GM18507 (cell line): ENCODE results near the gene GLS.

Experiments used
- DNase-seq: peaks from one replicate; pipeline ENCODE4 v3.0.0; 2011; ENCODE audit warnings: low read depth; ENCODE audit not compliant: insufficient read length; ENCODE audit errors: extremely low spot score
- FAIRE-seq: peaks from 2 replicates; lab custom pipeline; 2011; peaks lifted over from hg19 to GRCh38; lab: Jason Lieb, UNC

Gene GLS

DNA sequence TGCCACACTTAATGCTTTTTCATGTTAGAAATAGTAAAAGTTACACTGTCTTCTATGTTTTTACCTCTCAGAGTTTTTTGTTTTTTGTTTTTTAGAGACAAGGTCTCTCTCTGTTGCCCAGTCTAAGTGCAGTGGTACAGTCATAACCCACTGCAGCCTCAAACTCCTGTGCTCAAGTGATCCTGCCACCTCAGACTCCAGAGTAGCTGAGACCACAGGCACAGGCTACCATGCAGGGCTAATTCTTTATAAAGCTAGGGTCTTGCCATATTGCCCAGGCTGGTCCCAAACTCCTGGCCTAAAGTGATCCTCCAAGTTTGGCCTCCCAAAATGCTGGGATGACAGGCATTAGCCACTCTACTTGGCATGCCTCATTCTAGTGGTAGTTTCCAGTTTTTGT is 33.1 kb downstream of the GLS start:
- FAIRE-seq (no peak), DNase-seq (no peak)

DNA sequence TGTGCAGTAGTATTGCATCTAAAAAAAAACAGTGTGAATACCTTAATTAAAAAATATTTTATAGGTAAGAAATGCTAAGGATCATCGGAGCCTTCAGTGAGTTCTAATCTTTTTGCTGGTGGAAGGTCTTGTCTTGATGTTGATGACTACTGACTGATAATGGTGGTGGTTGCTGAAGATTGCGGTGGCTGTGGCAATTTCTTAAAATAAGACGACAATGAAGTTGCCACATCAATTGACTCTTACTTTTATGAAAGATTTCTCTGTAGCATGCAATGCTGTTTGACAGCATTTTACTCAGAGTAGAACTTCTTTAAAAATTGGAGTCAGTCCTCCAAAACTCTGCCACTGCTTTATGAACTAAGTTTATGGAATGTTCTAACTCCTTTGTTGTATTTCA is 36.2 kb downstream of the GLS start:
- DNase-seq (no peak), FAIRE-seq (no peak)

DNA sequence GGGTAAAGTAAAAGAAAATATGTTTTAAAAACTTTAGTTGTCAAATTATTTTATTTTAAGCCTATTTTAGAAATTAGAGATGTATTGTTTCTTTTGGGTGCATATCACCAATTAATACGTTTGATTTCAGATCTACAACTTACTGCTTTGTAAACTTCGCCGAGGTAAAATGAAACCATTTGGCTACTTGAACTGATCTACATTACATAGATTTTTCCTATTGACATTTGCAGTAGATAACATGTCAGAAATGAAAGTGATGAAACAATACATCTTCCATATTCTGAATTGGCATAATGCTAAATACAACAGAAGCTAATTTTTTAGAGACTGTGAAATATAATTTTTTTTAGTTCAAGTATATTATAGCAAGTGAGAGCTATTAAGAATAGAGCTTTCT is 39.5 kb downstream of the GLS start:
- no peak for DNase-seq

DNA sequence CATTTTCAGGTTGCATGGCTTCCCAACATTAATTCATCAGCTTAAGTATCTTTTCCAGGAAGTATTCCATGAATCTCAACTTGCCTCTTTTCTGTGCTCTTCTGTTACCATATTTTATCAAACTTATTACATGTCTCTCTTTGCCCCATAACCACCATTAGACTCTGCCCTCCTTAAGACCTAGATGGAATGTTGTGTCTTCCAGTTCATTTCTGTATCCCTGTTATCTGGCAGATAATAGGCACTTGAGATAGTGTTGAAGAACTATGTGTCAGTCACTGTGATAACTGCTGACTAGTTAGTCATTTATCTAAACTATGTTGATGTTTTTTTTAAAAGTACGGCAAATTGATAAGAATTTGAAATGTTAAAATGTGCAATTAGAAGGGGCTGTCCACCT is 41.8 kb downstream of the GLS start:
- no peak for DNase-seq

More for the DNA sequence above, 39.5 kb downstream of the GLS start:
- no peak for FAIRE-seq

DNA sequence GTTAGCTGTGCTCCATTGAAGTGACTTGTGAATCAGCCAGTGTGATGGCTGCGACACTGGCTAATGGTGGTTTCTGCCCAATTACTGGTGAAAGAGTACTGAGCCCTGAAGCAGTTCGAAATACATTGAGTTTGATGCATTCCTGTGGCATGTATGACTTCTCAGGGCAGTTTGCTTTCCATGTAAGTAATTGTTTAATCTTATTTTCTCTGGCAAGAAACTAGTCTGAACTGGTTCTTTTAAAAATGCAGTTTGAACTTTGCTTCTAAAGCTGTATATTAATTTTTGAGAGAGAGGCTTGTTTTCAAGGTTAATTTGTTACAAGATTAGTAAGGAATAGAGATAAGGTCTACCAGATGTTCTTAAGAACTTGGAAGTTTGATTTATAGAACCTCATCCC is 46.7 kb downstream of the GLS start:
- FAIRE-seq (no peak), DNase-seq (no peak)

More for the DNA sequence above, 41.8 kb downstream of the GLS start:
- peak; percentile 39 for FAIRE-seq

DNA sequence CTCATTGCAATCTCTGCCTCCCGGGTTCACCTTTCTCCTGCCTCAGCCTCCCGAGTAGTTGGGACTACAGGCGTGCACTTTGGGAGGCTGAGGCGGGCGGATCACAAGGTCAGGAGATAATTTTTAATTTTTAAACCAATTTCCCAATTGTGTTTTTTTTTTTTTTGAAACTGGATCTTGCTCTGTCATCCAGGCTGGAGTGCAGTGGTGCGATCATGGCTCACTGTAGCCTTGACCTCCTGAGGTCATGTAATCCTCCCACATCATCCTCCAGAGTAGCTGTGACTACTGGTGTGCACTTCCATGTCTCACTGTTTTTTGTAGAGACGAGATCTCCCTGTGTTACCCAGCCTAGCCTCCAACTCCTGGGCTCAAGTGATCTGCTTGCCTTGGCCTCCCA is 49.3 kb downstream of the GLS start:
- DNase-seq = no peak
- FAIRE-seq = no peak

DNA sequence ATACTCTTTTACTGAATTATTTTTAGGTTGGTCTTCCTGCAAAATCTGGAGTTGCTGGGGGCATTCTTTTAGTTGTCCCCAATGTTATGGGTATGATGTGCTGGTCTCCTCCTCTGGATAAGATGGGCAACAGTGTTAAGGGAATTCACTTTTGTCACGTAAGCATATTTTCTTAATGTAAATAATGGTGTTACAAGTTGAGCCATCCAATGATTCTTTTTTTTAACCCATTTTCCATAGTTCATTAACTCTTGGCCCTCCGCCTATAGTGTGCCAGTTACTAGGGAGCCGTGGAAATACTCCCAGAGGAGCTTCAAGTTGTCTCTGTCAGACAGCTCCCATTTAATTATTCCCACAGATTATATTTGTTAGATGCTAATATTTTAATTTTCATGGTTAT is 49.8 kb downstream of the GLS start:
- no peak for DNase-seq
- no peak for FAIRE-seq

DNA sequence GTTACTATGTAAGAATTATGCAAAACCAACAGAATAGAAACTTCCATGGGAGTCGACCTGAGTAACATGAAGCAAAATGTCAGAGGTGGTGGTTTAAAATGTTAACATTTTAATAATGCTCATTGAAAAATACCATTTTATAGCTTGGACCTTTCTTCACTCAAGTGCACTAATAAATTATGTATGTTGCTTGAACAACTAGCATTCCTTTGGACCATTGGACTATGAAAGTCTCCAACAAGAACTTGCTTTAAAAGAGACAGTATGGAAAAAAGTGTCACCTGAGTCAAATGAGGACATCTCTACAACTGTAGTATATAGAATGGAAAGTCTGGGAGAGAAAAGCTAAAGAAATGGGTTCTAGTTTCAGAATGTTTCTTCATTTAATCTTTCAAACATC is 51.9 kb downstream of the GLS start:
- DNase-seq = no peak

DNA sequence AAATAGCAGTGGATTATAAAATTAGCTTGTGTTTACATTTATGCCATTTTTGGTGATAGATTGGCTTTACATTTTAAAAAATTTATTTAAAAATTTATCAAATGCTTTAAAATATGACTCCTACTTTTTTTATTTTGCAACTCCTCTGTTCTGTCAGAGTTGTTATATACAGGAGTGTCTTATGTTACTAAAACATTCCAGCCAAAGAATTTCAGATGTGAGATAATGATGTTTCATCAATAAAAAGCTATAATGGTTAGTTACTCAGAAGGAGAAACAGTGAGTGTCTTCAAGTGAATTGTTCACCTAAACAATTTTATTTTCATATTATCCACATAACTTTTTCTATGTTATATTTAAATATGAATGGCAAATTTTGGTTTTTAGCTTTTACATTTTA is 52.7 kb downstream of the GLS start:
- DNase-seq = no peak
- no peak for FAIRE-seq

More for the DNA sequence above, 51.9 kb downstream of the GLS start:
- no peak for FAIRE-seq

DNA sequence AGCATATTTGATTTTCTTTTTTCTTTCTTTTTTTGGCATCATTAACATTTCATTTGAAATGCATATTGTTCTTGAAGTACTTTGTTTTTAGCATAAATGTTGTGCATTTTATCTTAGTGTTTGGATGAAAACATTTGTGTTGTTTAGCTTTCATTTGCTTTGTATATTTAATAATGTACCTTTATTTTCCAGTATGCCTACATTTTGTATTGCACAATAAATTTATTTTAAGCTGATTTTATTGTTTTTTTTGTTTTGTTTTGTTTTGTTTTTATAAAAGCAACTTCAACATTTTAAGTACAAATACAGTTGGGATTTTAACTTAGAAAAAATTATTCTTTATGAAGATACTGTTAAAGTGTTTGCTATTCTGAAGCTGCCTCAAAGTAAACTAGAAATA is 54.4 kb downstream of the GLS start:
- FAIRE-seq (peak; percentile 42), DNase-seq (no peak)

DNA sequence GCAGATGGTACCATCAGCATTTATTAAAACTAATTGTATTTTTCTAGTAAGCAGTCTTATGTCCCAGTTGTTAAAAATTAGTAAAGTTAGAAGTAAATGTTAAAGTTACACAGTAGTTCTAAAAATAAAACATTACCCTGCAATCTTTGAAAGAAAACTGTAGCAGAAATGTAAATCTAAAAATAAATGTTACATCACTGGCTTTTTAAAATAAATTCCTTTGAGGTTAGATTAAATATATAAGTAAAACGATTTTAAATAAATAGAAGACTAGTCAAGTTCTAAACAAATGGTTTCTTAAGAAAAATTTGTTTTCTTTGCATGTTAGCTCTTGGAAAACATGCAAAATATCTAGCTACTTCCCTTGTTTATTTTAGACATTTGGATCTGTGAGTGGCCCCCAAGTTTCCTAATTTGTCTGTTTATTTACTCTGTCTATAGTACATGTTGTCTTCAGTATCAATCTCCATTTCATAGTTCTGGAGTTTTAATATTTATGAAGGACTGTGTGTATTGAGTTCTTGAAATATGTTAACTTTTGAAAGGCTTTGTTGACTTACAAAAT is 58.2 kb downstream of the GLS start:
- DNase-seq (no peak), FAIRE-seq (peak; percentile 38)

DNA sequence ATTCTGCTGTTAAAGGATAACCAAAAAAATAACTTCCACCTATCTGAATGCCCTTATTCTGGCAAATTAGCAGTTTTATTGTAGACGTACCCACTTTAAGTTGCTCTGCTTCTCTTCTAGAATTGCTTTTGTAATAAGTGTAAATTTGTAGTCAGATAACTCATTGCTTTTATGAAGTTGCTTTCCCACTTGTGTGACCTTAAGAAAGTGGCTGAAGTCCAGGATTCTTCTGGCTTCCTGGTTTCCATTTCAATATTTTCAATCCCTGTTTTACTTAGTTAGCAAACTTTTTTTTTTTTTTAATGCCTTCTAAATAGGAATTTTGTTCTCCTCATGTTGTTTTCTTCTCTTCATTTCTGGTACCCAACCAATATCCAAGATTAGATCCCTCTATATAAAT is 59.8 kb downstream of the GLS start:
- FAIRE-seq = no peak
- DNase-seq = no peak

DNA sequence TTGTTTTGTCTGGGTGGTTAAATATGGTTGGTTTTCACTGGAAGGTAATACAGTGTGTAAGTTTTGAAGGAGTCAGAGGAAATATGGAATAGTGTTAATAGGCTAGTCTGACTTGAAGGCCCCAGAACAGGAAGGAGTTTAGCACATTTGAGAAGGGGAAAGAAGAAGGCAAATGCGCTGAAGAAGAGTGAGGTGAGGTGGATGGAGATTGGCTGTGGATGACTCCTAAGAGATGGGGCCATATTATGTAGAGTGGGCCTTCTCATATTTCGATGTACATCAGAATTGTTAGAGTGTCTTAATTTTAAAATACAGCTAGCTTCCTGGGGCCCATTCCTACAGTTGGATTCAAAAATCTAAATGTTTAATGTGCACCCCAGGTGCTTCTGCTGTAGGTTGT is 61.0 kb downstream of the GLS start:
- FAIRE-seq = no peak
- DNase-seq = no peak

DNA sequence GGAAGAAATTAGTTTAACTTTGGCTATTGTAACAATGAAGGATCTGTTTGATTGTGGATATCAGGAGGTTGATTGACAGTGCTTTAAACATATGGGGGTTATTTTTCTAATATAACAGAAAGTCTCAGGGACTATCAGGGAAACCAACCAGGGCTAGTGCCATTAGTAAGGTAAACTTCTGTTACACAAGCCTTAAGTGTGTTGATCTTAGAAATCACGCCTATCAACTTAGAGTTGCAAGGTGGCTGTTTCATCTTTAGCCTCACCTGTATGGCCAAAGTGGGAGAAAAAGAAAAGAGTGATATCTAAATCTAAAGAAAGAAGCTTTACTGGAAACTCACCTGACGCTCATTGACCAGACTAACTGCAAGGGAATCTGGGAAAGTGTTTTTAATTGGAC is 62.1 kb downstream of the GLS start:
- FAIRE-seq (no peak), DNase-seq (no peak)

DNA sequence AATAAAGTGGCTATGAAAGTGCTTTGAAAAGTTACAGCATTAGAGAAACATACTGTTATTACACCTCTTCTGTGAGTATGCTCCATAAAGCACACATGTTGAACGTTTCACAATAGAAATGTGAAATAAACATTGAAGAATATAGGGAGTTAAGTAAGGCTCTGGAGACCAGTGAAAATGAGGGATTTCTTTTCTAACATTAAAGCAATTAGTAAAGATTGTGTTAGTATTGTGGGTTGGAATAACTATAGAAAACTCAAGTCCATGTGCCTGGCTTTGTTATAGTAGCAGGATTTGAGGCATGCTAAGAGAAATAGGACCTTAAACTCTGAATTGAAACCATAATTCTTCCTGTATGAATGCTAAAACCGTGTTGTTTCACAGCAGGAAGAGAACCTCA is 63.1 kb downstream of the GLS start:
- DNase-seq (no peak), FAIRE-seq (no peak)

DNA sequence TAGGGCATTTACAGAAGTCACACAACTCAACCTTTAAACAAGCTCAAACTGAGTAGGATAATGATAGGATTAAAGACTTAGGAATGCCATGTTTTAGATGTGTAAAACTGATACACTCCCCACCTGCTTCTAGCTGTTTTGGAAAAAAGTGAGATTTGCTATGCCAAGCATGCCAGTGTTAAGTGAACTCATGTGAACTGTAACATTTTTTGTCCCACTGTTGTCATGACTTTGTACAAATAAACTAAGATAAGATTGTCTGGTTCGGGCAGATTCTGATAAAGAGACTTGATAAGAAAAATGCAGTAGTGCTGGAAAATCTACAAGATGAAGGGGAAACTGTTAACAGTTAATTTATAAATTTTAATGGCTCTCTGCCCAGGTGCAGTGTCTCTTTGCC is 66.5 kb downstream of the GLS start:
- peak; percentile 54 for FAIRE-seq
- no peak for DNase-seq

DNA sequence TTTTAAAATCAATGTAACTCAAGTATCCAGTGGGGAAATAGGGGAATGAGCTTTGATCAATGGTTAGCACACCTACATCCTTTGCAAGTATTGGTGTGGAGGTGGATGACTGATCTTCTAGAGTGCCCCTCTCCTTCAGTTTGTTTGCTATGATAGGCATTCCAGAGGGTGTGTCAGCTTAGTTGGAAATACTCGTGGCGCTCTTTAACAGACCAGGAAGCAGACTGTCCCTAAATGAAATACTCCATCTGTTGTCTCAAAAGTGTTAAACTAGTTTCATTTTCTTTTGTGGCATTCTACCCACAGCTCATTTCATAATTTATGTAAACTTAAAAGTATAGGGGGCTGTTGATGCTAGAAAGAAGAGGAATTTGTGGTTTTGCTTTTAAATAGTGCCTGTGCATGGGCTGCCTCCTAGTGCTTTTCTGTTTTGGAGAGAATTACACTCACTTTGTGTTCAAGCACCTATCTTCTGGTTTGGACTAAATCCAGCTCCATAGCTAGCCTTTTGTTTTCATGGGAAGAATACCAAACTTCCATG is 67.2 kb downstream of the GLS start:
- DNase-seq (no peak), FAIRE-seq (peak; percentile 77)

DNA sequence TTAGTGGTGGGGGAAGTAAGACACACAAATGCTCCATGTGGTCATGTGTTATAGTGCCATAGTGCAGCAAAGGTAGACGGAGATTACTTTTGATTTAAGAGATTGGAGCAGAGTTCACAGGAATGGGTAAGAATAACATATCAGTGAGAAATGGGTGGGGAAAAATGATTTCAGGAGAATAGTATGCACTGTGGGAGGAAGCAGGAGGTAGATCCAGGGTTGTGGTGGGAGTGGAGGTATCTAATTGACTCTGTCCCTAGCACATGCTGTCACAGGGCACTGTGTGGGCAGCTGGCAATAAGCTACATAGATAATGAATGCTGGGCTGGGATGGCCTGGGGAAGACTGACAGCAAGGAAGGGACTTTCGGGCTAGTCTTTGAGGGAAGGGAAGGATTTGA is 68.0 kb downstream of the GLS start:
- DNase-seq = no peak
- no peak for FAIRE-seq

DNA sequence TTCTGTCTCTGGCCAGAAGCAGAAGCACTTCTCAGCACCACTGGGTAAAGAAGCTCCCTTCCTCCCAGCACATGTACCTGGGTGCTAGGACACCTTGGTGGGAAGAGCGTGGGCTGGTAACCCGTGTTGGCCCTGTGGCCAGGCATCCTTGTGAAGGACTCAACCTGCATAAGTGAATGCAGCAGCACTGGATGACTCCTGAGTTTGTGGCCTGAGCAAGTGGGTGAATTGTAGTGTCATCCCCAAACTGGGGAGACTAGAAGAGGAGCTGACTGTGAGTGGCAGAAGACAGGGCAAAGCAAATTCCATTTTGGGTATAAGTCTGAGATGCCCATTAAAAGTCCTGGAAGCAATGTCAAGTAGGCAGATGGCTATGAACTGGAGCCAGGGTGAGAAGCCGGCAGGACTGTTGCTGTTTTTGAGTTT is 70.0 kb downstream of the GLS start:
- no peak for FAIRE-seq
- DNase-seq = no peak

DNA sequence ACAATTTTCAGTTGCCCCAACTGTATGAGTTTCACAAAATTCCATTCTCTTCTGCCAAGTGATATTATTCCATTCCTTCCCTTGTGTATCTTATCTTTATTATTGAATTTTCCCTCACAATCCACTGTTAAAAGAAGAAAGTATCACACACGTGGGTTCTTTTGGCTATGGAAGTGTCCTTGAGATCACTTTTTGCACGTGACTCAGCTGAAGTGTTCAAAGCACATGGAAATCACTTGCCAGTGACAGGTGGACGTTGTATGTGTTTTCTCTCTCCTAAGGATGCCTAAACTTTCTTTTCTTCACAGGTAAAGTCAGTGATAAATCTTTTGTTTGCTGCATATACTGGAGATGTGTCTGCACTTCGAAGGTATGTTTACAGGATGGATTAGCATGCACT is 72.6 kb downstream of the GLS start:
- DNase-seq (no peak), FAIRE-seq (no peak)

DNA sequence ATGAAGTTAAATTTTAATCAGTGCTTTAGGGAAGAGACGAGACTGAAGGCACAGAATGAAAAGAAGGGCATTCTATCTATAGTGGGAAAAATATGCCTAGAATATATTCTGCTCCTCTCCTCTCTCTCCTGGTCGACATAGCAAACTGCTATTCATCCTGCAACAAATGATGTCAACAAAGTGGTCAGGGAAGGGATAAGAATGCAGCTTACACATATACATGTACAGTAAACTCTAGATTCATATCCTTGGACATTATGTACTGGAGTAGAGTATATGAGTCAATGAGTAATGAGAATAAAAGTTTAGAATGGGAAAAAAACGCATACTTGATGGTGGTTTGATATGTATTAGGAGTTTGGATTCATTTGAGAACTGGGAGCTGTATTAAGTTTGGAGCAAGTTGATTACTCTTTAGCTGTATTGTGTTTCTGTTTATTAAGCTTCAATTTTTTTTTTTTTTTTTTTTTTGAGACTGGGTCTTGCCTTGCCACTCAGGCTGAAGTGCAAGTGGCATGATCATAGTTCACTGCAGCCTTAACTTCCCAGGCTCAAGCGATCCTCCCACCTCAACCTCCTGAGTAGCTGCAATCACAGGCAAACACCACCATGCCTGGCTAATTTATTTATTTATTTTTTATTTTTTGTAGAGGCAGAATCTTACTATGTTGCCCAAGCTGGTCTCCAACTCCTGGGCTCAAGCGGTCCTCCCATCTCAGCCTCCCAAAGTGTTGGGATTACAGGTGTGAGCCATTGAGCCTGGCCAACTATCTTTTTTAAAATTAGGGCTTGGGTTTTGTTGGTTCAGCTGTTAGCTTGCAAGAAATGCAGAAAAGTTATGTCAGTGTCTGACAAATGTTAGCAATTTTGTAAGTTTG is 79.5 kb downstream of the GLS start:
- FAIRE-seq (peak; percentile 18), DNase-seq (no peak)
